CD4-positive, alpha-beta T cell treated with Interleukin-17A for 1 hour (primary cell): ENCODE measurements around the gene PLCB2.

Source experiments
- DNase-seq: peaks from one replicate; pipeline ENCODE4 v3.0.0-alpha.2; 2020

Gene PLCB2

DNA sequence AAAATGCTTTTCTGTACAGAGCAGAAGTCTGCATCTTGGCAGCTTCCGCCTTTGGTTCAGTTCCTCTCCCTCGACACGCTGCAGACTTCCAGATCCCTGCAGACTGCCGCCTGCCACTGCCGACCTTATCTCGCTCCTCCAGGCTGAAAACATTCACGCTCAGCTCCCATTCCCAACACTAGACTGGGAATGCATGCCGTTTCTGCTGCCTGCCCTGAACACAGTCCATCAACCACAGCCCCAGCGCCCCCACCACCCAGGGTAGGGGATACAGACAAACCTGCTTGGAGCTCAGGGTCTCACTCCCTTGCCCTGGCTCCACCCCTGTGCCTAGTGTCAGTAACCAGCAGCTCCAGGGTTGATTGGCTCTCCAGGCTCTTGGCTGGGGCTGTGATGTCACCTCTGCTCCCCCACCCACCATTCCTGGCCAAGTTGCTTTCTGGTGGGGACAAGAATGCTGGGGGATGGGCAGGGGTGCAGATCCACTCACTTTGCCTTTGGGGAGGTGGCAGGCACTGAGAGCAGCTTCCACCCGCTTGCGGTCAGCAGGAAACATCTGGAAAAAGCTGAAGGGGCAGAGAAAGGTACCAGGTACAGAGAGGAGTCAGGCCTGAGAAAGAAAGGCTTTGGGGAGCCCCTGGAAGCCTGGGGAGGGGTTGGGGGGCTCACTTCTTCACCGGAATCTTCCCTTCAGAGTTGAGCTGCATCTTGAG lies 6.1 kb downstream of the PLCB2 start:
- DNase-seq, result no peak

DNA sequence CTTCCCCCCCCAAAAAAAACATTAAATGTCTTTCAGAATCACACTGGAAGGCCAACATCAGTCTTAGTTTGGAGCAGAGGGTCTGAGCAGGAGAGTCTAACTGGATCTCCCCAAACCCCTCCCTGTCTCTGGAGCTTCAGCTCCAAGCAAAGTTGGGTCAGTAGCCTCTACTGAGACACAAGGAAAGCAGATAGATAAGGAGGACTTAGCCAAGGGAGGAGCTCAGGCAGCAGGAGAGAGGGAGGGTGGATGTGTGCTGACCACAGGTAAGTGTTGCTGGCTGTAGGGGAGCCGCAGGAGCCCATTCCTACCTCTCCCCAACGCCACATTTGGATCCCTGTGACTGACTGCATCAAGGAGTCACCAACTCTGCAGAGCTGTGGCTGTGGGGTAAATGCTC lies 7.0 kb downstream of the PLCB2 start:
- DNase-seq, result no peak

DNA sequence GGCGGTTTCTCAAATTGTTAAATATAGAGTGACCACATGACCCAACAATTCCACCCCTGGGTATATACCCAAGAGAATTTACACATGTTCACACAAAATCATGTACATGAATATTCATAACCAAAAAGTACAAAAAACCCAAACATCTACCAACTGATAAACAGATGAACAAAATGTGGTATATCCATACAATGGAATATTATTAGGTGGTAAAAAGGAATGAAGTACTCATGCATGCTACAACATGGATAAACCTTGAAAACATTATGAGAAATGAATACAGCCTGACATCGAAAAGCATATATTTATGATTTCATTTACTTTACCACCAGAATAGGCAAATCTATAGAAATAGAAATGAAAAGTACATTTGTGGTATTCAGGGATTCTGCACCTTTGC lies 7.4 kb downstream of the PLCB2 start:
- DNase-seq, result no peak

DNA sequence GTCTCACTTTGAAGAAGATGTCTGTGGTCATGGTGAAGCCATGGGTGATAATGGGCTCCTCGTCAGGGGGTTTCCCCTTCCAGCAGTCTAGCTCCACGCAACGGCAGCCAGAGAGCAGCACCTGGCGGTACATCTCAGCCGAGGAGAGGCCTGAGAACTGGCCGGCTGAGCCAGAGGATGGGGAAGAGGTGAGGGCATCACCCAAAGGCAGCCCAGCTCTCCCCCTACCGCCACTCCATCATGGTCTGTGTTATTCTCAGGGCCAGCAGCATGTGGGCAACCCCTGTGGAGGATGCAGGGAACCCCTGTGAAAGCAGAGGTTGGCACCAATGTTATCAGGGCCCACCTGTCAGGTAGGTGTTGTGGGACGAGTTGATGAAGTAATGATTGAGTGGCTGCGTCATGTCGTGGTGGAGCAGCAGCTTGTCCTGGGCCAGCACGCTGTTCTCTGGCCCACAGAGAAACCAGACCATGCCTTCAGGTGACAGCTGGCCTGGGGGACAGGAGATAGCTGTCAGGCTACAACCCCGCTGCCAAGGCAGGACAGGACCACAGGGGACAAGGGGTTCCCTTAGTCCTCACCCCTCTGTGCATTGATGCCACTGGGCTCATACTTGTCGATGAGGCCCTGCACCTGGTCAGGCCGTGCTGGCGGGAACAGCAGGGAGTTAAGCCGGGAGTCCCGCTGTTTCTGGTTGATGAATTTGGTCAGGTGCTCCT lies 9.4 kb downstream of the PLCB2 start:
- DNase-seq, result no peak

DNA sequence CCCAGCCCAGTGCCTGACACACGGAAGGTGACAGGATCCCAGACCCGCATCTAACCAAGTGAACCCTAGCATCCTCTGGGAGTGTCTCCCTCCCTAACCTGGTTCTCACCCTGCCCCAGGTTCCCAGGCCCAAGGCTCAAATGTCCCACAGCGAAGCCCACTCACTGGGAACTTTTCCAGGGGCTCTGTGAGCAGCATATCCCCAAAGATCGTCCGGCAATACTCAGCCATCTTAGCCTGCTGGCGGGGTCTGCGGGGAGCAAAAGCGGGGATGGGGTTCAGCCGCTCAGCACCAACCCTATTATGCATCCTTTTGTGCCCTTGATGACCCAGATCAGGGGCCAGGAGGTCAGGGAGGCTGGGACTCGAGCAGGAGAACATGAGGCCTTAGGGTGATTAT lies 10.4 kb downstream of the PLCB2 start:
- no peak for DNase-seq

DNA sequence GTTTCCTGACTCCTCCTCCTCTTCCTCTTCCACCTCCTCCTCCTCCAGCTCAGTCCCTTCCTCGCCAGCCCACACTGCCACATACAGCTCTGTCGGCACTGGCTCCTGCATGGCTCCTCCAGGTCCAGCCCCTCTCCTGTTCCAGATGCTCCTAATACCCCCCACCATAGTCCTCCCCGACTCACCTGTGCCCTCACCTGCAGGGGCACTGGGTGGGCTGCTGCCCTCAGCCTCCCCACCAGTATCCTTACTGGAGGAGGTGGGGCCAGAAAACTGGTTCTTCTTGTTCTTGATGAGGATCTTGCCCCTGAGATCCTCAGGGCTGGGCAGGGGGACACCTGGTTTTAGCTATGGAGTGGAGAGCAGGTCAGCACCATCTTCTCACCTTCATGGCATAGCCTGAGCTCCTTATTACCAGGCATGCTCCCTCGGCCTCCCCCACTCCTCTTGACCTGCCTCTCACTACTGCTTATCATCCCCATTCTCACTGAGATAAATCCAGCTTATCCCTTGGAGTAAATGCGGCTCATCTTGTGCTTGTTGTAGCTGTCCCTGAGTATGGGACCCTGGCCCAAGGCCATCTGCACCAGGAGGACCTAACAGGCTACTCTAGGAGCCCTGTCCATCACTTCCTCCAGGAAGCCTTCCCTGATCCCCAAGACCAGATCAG lies 11.0 kb downstream of the PLCB2 start:
- no peak for DNase-seq

DNA sequence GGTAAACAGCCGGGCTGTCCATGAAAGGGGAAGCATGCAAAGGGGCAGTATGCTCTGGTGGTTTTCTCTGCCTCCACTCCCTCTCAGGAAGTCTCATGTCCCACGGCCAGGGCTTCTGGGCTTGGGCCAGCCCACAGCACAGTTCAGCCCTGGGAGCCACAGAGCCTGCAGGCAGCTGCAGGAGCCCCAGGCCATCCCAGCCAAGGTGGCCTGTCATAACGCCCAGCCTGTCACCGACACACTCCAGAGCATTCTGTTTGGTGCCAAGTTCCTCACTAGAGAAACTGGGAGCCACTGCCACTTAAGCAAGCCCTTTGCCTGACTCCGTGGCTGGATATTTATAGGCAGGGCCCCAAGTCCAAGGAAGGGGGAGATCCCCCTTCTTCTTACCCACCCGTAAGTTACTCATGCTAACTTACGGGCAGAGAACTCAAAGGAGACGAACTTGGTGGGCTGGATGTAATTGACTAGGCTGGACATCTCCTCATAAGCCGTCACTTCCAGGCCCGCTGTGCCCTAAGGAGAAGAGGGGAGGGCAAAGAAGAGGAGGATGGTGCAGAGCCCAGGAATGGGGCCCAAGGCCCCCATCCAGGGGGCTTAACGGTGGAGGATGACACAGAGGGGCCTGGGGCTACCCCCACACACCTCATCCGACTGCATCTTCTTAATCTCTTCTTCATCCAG lies 11.7 kb downstream of the PLCB2 start:
- DNase-seq, result no peak

DNA sequence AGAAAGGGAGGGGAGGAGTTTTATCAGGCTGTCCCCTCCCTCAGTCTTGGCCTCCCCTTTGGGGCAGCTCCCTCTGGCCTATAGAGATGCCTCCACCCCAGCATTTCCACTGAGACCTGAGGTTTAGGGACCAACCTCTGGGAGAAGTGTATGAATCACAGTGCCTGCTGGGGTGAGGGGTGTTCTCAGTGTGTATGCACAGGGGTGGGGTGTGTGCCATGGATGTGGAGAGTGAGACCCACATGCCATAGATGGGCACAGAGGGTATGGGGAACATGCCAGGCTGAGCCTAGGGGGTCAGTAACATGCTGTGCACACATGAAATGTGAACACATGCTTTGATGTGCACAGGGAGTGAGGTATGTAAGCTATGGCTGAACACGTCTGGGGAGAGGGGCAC lies 12.4 kb downstream of the PLCB2 start:
- no peak for DNase-seq

DNA sequence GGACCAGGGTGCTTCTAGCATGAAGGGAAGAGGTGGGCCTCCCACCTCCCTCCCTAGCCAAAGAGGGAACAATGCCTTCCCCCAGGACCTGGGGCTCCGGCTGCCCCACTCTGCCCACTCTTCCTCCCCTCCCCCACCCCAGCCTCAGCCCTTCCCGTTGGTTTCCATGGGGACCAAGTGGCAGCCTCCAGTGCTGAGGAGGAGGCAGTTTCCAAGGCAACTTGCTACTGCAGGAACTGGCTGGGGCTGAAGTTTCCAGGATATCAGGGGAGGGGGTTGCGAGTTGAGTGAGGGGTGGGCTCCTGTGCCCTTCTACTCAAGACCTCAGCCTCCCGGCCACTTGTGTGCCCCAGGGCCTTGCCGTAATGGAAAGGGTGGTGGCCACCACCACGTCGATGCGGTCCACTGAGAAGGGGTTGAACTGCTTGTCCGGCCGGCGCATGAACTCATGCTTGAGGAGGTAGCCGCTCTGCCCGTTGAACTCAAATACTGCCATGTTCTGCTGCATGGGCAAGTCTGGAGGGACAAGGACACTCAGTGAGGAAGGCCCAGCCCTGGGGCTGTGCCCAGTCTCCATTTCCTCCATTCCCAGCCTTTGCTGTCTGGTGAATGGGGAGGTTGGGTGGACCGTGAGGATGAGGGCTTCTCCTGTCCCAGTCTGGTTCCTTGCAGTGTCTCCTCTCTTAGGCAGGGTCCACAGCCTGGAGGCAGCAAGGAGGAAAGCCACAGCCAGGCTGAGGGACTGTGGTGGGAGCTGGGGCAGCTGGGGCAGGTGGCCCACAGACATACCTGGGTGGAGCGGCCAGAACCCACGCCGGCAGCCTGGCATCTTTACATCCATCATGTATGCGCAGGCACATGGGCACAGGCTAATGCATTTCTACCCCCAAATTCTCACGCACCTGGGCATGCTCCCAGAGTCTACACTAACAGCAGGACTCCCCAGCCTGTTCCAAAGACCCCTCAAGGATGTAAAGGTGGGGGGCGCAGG lies 13.5 kb downstream of the PLCB2 start:
- no peak for DNase-seq

DNA sequence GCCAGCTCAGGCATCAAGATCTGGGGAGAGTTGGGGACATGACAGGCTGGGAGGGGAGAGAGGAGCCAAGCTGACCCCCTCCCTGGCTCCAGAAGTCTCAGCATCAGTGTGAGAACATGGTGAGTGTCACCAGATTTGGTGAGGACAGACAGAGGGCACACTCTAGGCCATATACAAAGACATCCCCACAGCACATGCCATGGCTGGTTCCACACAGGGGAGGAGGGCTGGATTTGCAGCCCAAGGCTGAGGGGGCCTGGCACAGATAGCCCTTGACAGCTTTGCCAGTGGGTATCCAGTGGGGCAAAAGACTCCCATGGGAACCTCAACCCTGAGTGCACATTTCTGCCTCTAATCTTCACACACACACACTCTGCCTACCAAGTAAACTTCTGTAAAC lies 14.7 kb downstream of the PLCB2 start:
- no peak for DNase-seq

DNA sequence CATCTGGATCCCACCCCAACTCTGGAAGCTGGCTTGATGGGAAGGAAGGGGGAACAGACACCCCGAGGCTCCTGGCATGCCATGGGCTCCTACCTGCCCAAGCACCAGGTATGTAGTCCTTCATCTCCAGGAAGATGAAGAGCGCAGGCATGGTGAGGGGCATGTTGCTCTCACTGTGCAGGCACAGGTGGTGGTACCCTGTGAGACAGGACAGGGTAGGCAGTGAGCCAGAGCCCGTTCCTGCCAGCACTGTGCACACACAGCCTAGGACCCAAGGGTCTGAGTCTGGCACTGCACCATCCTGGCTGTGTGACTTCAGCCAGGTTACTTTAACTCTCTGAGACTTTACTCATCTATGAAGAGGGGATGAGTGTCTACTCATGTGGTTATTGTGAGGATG lies 15.5 kb downstream of the PLCB2 start:
- no peak for DNase-seq

DNA sequence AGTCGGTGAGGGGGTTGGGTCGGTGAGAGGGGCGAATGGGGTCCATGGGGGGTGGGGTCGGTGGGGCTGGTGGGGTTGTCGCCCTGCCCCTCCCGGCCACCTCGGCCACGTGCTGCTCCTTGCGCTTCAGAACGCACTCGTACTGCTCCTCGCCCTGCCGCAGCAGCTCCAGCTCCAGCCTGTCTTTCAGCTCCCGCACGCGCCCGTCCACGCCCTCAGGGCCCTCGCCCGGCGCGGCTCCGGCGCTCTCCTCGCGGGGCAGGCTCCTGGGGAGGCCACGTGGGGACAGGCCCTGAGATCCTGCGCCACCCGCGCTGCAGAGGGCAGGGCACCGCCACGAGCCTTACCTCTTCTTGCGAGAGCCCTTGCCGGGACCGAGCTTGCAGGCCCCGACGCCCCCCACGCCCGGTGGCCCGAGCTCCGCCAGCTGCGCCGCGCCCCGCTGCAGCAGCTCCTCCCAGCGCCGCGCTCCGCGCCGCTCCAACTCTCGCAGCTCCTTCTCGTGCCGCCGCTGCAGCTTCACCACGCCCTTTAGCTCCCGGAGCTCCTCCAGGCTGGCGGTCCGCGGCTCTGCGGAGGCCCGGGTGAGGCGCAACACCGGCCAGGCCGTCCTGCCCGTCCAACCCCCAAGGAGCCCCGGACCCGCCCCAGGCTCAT lies 16.7 kb downstream of the PLCB2 start:
- no peak for DNase-seq

DNA sequence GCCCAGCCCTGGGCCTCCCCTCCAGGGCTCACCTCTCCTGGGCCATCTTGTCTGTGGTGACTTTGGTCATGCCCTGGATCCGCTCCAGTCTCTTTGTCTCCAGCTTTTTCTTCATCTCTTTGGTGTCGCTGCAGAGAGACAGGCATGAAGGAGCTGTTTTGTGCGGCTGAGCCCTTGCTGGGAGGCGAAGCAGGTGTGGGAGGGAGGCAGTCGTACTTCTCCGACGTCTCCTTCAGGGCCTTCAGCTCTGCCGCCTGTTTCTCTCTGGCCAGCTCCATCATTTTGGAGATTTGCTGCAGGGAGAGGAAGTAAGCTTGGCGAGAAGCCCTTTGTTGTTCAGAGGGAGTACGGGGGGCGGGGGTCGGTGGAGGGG lies 17.2 kb downstream of the PLCB2 start:
- DNase-seq, result no peak

DNA sequence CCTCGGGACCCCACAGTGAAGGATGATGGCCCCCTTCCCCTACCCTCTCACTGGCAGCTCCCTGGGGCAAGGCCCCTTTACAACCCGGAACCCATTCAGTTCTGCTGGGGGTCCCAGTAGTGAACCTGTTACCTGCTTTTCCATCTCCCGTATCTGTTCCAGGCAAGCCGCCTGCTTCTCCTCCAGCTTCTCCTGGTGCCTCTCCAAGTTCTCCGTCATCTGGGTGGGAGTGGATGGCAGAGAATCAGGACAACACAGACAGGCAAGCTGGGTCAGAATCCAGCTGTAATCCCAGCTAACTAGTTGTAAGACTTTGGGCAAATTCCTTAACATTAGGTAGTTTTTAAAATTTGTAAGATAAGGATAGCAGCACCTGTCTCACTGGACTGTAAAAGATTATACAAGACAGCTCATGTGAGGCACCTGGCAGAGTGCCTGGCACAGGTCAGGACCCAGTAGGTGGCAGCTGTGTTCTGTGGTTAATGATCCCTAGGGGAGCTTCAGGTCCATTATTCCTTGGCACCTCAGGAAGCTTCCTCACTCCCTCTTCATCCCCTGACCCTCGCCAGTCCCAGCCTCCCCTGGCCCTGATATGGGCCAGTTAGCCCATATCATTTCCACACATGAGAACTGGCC lies 18.5 kb downstream of the PLCB2 start:
- DNase-seq, result no peak

DNA sequence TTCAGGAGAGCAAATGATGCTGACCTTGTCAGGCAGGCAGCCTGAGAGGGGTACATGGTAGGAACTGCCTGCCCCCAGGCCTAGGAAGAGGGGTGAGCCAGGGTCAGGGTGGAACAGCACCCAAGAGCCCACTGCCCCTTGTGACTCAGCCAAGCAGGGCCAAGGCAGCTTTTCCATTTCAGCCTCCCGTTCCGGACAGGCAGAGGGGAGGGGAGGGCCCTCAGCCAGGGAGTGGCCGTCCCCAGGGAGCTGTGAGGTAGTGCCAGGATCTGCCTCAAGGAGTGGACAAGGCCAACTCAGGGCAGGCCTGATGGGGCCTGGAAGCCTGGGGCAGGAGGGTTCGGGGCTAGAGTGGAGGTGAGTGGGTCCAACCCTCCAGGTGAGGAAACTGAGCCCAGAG lies 19.8 kb downstream of the PLCB2 start:
- no peak for DNase-seq

DNA sequence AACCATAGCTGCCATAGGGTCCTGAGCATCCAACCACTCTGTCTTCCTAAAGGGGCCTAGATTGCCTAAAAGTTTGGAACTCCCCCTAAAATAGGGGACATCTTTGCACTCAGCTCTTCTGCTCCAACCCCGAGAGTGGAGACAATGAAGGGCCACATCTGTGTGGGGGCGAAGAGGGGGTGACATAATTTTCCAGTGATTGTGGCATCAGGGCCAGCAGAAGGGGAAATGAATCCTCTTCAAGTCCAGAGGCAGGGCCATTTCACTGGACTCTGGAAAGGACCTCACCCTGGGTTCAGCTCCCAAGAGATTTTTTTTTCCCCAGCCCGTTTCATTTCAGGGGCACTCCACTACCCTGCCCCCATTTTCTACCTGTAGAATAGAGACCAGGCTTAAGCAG lies 20.2 kb downstream of the PLCB2 start:
- no peak for DNase-seq

DNA sequence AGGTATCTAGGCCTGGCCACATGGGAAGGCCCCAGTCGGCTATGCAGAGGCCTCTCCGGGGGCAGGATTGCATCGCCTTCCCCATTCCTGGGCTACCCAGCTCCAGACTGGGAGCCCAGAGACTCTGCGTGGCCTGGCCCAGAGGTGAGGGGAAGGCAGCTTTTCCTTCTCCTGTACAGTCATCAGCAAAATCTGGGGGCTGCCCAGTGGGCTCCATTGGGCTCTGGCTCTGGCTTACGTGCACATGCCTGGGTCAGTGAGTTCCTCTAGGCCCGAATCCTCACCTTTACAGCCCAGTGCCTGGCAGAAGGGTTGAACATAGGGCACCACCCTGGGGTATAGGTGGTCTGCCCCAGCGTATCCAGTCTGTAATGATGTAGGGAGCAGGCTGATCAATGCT lies 20.9 kb downstream of the PLCB2 start:
- DNase-seq, result no peak

DNA sequence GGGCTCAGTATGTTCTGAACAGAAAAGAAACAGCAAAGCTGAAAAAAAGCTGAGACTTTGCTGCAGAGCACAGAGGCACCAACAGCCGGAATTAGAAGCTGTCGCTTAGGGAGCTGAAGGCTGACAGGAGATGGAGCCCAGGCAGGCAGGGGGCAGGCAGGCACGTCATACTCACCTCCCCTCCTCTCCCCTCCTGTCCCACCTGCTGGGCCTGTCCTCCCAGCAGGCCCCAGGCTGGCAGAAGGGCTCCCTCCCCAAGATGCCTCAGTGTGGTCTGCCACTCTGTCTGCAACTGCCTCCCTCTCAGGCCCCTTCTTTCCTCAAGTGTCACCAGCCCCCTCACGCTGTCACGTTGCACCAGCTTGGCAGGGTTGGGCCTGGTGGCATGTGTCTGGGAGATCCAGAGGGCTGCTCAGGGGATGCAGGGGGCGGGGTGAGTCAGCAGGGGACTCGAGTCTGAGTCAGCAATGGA lies 21.6 kb downstream of the PLCB2 start:
- no peak for DNase-seq

DNA sequence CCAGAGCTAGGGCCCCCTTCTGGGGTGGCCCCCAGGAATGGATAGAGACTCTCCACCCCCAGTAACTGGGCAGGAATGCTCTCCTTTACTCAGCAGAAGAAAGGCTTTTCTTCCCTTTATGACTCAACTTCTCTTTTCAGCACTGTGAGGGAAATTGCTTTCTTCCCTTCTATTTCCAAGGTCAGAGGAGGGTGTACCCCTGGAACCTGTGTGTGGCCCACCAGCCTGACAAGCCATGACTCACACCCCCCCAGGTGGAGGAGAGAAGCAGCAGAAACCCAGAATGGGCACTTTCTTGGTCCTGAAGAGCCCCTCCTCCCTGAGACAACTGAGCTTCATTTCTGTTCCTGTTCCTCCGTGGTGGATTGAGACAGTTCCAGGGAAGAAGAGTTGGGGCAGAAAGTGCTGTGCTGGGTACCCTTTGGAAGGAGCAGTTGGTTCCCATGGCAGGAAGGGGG lies 22.2 kb downstream of the PLCB2 start:
- DNase-seq, result no peak

DNA sequence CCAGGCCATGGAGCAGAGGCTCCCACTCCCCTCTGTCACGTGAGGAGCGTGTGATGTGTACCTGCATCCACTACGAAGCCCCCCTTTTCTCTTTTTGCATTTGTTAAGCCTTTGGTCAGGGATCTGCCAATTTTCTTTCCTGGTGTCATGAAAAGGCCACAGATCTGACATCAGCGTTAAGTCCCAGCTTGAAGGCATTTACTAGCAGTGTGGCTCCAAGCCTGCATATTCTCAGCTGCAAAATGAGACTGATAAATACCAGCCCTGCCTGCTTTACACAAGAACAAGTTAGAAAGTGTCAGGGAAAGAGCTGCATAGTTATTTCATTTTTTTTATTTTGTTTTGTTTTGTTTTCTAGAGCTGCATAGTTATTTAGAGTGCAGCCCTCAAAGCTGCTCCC lies 22.6 kb downstream of the PLCB2 start:
- no peak for DNase-seq

DNA sequence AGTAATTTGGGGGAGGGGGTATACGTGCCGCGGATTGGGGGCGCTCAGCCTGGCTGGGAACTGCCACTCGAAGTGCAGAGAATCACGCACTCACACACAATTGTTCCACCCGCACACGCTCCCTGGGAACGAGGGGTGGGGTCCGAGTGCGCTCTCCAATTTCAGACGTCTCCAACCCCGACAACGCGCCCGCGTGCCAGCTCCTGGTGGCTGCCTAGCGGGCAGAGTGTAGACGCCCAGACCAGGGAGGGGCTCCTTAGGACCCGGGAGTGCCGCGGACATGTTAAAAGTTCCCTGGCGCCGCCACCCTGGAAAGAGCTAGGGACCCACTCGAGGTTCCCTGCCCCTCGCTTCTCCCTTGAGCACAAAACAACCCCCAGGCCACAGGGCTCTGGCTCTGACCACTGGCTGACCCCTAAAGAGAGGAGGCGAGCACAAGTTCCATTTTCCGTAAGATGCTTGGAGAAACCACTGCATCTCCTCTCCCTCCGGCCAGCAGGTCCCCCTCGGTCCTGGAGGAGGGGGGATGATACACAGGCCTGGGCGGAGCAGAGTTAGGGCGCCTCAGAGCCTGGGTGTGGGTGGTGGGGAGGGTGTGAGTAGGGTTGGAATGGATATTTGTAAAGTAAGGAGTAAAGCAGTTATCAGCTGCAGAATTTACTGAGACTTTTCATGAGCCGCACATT lies 24.0 kb downstream of the PLCB2 start:
- no peak for DNase-seq
